Omental fat pad (tissue), 4 donors: ENCODE measurements around the gene AK4. TPM values are rescaled to one million over a fixed set of nuclear protein-coding genes. Genes with fewer than 3 reads are reported as not detected.

Experiments used
- ATAC-seq: fragments of 150-250 bp; one replicate; pipeline ENCODE4 v1.9.1; 2016; ENCODE audit warnings: mild to moderate bottlenecking, moderate library complexity; ENCODE audit not compliant: low FRiP score
- DNase-seq: peaks from one replicate; pipeline ENCODE4 v3.0.0-alpha.2; 2019; ENCODE audit warnings: low spot score
- total RNA-seq, 4 donors: library from RNA; depleted of rRNA; stranded (reverse); fragments of >200 nt; gene quantifications; one replicate each; pipeline ENCODE4 v1.1.0, GENCODE V29; 2016
- TF ChIP-seq, protein P1 (sequence below), 3 donors: fragments of 450-650 bp; IDR thresholded peaks; one replicate each; pipeline ENCODE4 v1.5.1; 2016 to 2017; ENCODE audit warnings: antibody characterized with exemption in 3 of 3, mild to moderate bottlenecking in 3 of 3, moderate library complexity in 2 of 3

AK4 gene
- total RNA-seq, 4 donors from 2014 or later = 20.5 to 108 (median 61.8) TPM

DNA sequence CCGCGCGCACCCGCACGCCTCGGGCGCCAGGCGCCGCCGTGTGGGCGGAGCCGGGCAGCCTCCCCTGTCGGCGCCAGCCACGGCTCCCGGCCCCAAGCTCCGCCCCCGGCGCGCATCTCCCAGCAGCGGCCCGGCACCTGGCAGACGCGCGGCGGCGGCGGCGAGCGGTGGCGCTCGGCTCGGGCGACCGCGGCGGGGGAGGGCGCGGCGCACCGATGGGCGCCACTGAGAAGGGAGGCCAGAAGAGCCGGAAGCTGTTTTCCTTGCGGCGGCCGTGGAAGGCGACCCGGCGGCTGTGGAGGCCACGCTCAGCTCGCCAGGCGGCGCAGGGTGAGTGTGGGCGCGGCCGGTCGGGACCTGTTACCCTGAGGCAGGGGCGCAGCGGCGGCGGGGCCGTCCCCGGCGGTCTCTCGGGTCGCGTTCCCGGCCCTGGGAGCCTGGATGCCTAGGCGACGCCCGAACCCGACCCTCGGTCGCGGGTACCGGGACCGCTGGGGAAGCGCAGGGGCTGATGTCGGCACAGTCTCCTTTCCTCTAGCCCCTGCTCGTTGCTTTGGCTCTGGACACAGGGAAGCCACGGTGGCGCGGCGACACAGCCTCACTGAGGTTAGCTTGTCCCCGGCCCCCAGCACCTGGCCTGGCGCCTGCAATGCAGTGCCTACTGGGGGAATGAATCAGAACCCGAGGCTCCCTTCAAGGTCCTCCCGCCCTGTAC, 106.5 kb downstream of the AK4 start:
- peak; percentile 54 for DNase-seq
- TF ChIP-seq, protein P1, sequence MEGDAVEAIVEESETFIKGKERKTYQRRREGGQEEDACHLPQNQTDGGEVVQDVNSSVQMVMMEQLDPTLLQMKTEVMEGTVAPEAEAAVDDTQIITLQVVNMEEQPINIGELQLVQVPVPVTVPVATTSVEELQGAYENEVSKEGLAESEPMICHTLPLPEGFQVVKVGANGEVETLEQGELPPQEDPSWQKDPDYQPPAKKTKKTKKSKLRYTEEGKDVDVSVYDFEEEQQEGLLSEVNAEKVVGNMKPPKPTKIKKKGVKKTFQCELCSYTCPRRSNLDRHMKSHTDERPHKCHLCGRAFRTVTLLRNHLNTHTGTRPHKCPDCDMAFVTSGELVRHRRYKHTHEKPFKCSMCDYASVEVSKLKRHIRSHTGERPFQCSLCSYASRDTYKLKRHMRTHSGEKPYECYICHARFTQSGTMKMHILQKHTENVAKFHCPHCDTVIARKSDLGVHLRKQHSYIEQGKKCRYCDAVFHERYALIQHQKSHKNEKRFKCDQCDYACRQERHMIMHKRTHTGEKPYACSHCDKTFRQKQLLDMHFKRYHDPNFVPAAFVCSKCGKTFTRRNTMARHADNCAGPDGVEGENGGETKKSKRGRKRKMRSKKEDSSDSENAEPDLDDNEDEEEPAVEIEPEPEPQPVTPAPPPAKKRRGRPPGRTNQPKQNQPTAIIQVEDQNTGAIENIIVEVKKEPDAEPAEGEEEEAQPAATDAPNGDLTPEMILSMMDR (IDR thresholded peaks at IDR 0.05) = no peak
- peak; percentile 97 for ATAC-seq

DNA sequence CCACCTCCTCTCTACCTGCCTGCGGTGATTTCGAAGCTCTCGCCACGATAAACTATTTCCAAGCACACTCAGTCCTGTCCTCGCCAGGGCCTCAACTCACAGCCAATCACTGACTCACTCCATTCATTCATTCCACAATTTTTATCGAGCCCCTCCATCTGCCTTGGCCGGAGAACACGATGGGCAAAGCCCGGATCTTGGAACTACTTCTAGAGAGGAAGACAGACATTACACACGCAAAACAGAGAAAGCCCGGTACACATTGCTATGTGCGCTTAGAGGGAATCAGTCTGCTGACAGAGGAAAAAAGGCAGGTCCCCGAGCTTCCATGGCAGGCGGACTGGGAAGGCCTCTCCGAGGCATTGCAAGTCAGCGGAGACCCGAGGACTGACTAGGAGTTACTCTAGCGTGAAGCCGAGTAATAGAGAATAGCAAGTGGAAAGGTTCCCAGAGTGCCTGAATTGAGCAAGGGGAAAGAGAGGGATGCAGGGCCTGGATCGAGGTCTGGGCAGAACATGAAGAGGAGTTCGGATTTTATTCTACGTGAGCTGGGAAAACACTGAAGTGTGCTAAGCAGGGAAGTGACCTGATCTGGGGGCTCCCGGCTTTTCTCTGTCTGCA, 107.1 kb downstream of the AK4 start:
- DNase-seq = no peak
- TF ChIP-seq, protein P1 (IDR thresholded peaks at IDR 0.05) = no peak

DNA sequence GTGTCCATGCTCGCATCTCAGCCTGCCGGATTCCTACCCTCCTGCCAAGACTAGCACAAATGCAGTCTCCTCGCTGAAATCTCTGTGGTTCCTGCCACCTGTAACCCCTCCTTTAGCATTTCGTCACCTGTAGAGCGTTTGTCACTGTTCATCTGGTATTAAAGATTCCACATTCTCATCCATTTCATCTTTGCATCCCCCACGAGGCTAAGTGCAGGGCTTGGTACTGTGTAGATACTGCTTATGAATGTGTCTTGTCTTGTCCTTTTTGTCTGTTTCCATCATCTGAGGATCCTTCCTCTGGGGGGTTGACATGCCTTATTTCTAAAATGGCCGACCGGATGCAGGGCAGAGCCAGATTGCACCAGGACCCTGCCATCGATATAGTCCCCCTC, 107.7 kb downstream of the AK4 start:
- TF ChIP-seq, protein P1 (IDR thresholded peaks at IDR 0.05) = no peak
- no peak for DNase-seq
- no peak for ATAC-seq

More for the DNA sequence above, 107.1 kb downstream of the AK4 start:
- ATAC-seq = no peak

DNA sequence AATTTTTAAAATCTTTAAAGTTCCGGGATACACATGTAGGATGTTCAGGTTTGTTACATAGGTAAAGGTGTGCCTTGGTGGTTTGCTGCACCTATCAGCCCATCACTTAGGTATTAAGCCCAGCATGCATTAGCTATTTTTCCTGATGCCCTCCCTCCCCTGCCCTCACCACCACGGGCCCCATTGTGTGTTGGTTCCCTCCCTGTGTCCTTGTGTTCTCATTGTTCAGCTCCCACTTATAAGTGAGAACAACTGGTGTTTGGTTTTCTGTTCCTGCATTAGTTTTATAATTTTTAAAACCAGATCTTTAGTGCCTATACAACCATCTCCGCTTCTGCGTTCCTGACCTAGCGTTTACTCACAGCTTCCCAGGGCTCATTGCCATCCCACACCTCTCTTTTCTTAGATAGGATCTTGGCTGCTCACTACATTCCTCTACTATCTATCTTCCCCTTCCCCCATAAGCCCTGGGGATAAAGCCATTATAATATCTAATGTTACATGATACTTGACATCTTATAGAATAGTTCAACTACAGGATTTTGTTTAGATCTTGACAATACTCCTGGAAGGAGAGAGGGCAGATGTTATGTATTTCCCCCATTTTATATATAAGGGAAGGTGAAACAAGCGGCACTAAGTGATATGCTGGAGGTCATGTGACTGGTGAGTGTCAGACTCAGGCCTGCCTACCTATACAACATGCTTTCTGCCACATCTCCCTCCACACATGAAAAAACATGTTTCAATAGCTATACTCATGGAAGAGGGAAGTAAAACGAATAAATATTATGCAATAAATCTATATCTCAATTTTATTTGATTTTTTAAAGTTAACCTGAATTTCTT, 109.1 kb downstream of the AK4 start:
- TF ChIP-seq, protein P1 (IDR thresholded peaks at IDR 0.05) = no peak
- DNase-seq = no peak

DNA sequence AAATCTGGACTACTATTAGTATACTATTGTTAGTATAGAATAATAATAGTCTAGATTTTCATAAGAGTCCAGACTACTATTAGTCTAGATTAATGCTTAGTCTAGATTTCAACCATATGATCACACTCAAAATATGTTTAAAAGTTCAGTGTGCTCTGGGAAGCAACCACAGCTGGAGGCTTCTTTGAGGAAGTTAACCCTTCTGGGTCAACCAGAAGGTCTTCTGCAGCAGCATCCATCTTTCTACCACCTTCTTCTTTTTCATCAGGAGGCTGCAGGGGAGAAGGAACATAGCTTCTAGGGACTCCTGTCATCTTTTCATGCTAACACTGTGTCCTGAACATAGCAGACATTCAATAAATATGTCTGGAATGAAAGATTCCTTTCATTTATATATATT, 110.1 kb downstream of the AK4 start:
- TF ChIP-seq, protein P1 (IDR thresholded peaks at IDR 0.05) = no peak
- DNase-seq (no peak), ATAC-seq (no peak)

More for the DNA sequence above, 109.1 kb downstream of the AK4 start:
- ATAC-seq = no peak

DNA sequence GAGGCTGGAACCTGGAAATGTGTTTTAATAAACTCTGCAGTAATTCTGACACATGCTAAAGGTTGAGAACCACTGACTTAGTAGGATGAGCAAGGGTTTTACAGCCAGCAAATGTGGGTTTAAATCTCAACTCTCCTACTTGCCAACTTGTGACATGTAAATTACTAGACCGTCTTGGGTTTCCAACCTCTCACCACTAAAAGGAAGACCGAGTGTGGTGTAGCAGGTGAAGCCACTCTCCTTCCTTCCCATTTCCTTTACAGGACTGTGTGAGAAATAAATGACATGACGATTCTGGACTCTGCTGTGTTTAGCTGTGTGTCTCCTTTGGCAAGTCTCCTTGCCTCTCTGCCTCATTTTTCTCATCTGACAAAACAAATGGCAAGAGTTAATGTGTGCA, 111.8 kb downstream of the AK4 start:
- DNase-seq (no peak), ATAC-seq (no peak)
- TF ChIP-seq, protein P1 (IDR thresholded peaks at IDR 0.05) = no peak
